ENCODE results near the gene ZNF630. TPM values are rescaled to one million over a fixed set of nuclear protein-coding genes. Genes with fewer than 3 reads are reported as not detected.
"Not testable (repeated sequence)": the region's sequence is repeated elsewhere in the genome, so short reads cannot be mapped to it uniquely, and the experiment has no call there.

The ZNF630 gene
- polyA plus RNA-seq, 1 of the 3 experiments (the other 2 are of a cell fraction): 0.61 TPM

GRCh38 chrX:48102874-48103374 lies 31.5 kb upstream of the ZNF630 start:
- no peak for DNase-seq
- no peaks in the 10 kb centered on the region for H3K36me3 ChIP-seq (replicated peaks in 1 of 2; ENCODE audit: control insufficient read depth in 1 of 2, insufficient read depth in 2 of 2, low read length in 1 of 2)
- no peaks in the 10 kb centered on the region for H3K9me2 ChIP-seq
- H3K4me1 ChIP-seq (ENCODE audit: control insufficient read depth in 1 of 2, insufficient read depth in 2 of 2, low read depth in 1 of 2, low read length in 1 of 2): no peaks in the 10 kb centered on the region
- peaks cover 7% of the 10 kb centered on the region; the same call in 1 of the 2 replicates for H3K27me3 ChIP-seq (ENCODE audit: insufficient read depth)
- no peak overlapping the region for H3K4me3 ChIP-seq (ENCODE audit: low read depth in 2 of 2, low read length in 1 of 2)
- H4K20me1 ChIP-seq (ENCODE audit: insufficient read depth): no peaks in the 10 kb centered on the region
- 11% methylated on average over 6 of the region's 6 CpGs for WGBS (ENCODE audit: low lambda C conversion rate)
- ChIA-PET CTCF (no interaction called here), POLR2A (no interaction called here)
- TF ChIP-seq MXI1 (IDR thresholded peaks at IDR 0.05; ENCODE audit: low read depth, low read length): no peak
- no peak for TF ChIP-seq NFIC (IDR thresholded peaks at IDR 0.05; ENCODE audit: borderline replicate concordance)
- H2AFZ ChIP-seq (ENCODE audit: low read depth): no peak overlapping the region
- H3K9ac ChIP-seq: no peak overlapping the region
- H3K27ac ChIP-seq (ENCODE audit: low read depth in 2 of 2, low read length in 1 of 2): no peak overlapping the region
- H3F3A ChIP-seq (replicated peaks; ENCODE audit: insufficient read depth): no peaks in the 10 kb centered on the region
- no peaks in the 10 kb centered on the region for H3K79me2 ChIP-seq (ENCODE audit: insufficient read depth)
- no peaks in the 10 kb centered on the region for H3K9me3 ChIP-seq
- H3K4me2 ChIP-seq: no peak overlapping the region

GRCh38 chrX:48101443-48101842 lies 30.0 kb upstream of the ZNF630 start:
- H3K27me3 ChIP-seq (ENCODE audit: insufficient read depth): peaks cover 11% of the 10 kb centered on the region; the same call in 1 of the 2 replicates
- no peaks in the 10 kb centered on the region for H3K9me3 ChIP-seq
- no peaks in the 10 kb centered on the region for H3K36me3 ChIP-seq (replicated peaks in 1 of 2; ENCODE audit: control insufficient read depth in 1 of 2, insufficient read depth in 2 of 2, low read length in 1 of 2)
- H3K4me3 ChIP-seq (ENCODE audit: low read depth in 2 of 2, low read length in 1 of 2): no peak overlapping the region
- no peak for DNase-seq
- no peak overlapping the region for H3K9ac ChIP-seq
- H3K79me2 ChIP-seq (ENCODE audit: insufficient read depth): no peaks in the 10 kb centered on the region
- ChIA-PET POLR2A (no interaction called here), CTCF (no interaction called here)
- H3K9me2 ChIP-seq: no peaks in the 10 kb centered on the region
- no peaks in the 10 kb centered on the region for H3K4me1 ChIP-seq (ENCODE audit: control insufficient read depth in 1 of 2, insufficient read depth in 2 of 2, low read depth in 1 of 2, low read length in 1 of 2)
- TF ChIP-seq MAX (IDR thresholded peaks at IDR 0.05; ENCODE audit: low read depth) (no peak), MXI1 (IDR thresholded peaks at IDR 0.05; ENCODE audit: low read depth, low read length) (no peak), TEAD4 (IDR thresholded peaks at IDR 0.05; ENCODE audit: borderline replicate concordance, insufficient read depth) (no peak), REST (IDR thresholded peaks at IDR 0.05; ENCODE audit: low read depth, low read length) (no peak), GABPA (IDR thresholded peaks at IDR 0.05; ENCODE audit: low read depth) (no peak), ELF1 (IDR thresholded peaks at IDR 0.05) (no peak), MEF2A (IDR thresholded peaks at IDR 0.05; ENCODE audit: borderline replicate concordance, low read depth) (no peak), CTCF (IDR thresholded peaks at IDR 0.05) (no peak), JUND (IDR thresholded peaks at IDR 0.05) (no peak), RFX5 (IDR thresholded peaks at IDR 0.05; ENCODE audit: low read length) (no peak)
- no peaks in the 10 kb centered on the region for H3F3A ChIP-seq (replicated peaks; ENCODE audit: insufficient read depth)
- H3K27ac ChIP-seq (ENCODE audit: low read depth in 2 of 2, low read length in 1 of 2): no peak overlapping the region
- H4K20me1 ChIP-seq (ENCODE audit: insufficient read depth): no peaks in the 10 kb centered on the region
- 13% methylated on average over 3 of the region's 3 CpGs for WGBS (ENCODE audit: low lambda C conversion rate)
- no peak overlapping the region for H2AFZ ChIP-seq (ENCODE audit: low read depth)
- no peak overlapping the region for H3K4me2 ChIP-seq

GRCh38 chrX:48092558-48092957 lies 21.1 kb upstream of the ZNF630 start:
- H3F3A ChIP-seq (replicated peaks; ENCODE audit: insufficient read depth); DNase-seq; H3K27ac ChIP-seq (ENCODE audit: low read depth in 2 of 2, low read length in 1 of 2); H3K4me2 ChIP-seq; H4K20me1 ChIP-seq (ENCODE audit: insufficient read depth); H3K36me3 ChIP-seq (replicated peaks in 1 of 2; ENCODE audit: control insufficient read depth in 1 of 2, insufficient read depth in 2 of 2, low read length in 1 of 2); H3K9ac ChIP-seq; H3K9me2 ChIP-seq; H2AFZ ChIP-seq (ENCODE audit: low read depth); H3K9me3 ChIP-seq; CTCF ChIA-PET; POLR2A ChIA-PET; H3K79me2 ChIP-seq (ENCODE audit: insufficient read depth); H3K4me3 ChIP-seq (ENCODE audit: low read depth in 2 of 2, low read length in 1 of 2); H3K4me1 ChIP-seq (ENCODE audit: control insufficient read depth in 1 of 2, insufficient read depth in 2 of 2, low read depth in 1 of 2, low read length in 1 of 2): not testable (repeated sequence)
- 0% methylated on average over 2 of the region's 3 CpGs for WGBS (ENCODE audit: low lambda C conversion rate)
- H3K27me3 ChIP-seq (ENCODE audit: insufficient read depth): peaks cover 49% of the 10 kb centered on the region; the same call in 1 of the 2 replicates
